Activated CD8-positive, alpha-beta memory T cell treated with anti-CD3 and anti-CD28 coated beads, Interleukin-2, amount 10 ng/mL, durations not matched to agents 7 days and 5 days (primary cell): ENCODE results near the gene SELENON. TPM values are rescaled to one million over a fixed set of nuclear protein-coding genes. Genes with fewer than 3 reads are reported as not detected.

Experiments
- ATAC-seq: fragments of 150-1000 bp; cut with Tn5 transposase; one replicate; pipeline ENCODE4 v1.10.0; 2021; ENCODE audit warnings: moderate library complexity
- CTCF ChIA-PET: fragments of 350-600 bp; sonication (Branson Sonifier 250); formaldehyde crosslinking; loops from one replicate; lab custom pipeline; 2021; ENCODE audit warnings: antibody characterized with exemption; lab: Charles Lee
- DNase-seq: peaks from one replicate; pipeline ENCODE4 v3.0.0-alpha.2; 2020
- H3K27ac Mint-ChIP-seq: one replicate; pipeline ENCODE4 v1.8.0; 2021; ENCODE audit warnings: mild to moderate bottlenecking, mixed read lengths
- H3K27me3 Mint-ChIP-seq: one replicate; pipeline ENCODE4 v1.8.0; 2021; ENCODE audit warnings: mixed read lengths
- H3K36me3 Mint-ChIP-seq: one replicate; pipeline ENCODE4 v1.8.0; 2021; ENCODE audit warnings: mild to moderate bottlenecking, mixed read lengths
- H3K4me1 Mint-ChIP-seq: one replicate; pipeline ENCODE4 v1.8.0; 2021; ENCODE audit warnings: mixed read lengths
- H3K4me3 Mint-ChIP-seq: one replicate; pipeline ENCODE4 v1.8.0; 2021; ENCODE audit warnings: mild to moderate bottlenecking, moderate library complexity, mixed read lengths
- H3K9me3 Mint-ChIP-seq: one replicate; pipeline ENCODE4 v1.8.0; 2022; ENCODE audit warnings: low read depth, mixed read lengths
- total RNA-seq, 2 experiments: library from RNA; stranded (reverse); gene quantifications; one replicate each; pipeline ENCODE4 v1.2.3, GENCODE V29; 2021

The SELENON gene
- total RNA-seq, 2 experiments from 2014 or later = 2.7 to 2.9 TPM

DNA sequence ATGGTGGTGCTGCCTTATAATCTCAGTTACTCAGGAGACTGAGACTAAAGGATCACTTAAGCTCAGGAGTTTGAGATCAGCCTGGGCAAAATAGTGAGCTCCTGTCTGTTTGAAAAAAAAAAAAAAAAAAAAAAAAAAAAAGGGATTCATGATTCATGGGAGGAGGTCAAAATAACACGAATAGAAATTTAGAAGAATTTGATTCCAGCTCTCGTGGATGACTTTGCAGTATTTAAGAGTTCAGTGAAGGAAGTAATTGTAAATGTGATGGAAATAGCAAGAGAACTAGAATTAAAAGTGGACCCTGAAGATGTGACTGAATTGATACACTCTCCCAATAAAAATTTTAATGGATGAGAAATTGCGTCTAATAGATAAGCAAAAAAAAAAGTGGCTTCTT, 43.5 kb downstream of the SELENON start:
- DNase-seq = no peak
- Mint-ChIP-seq H3K4me1 (no peaks in the 10 kb centered on the region), H3K27ac (no peak overlapping the region), H3K4me3 (no peak overlapping the region), H3K9me3 (no peaks in the 10 kb centered on the region), H3K27me3 (no peaks in the 10 kb centered on the region), H3K36me3 (peaks cover 5% of the 10 kb centered on the region)
- CTCF ChIA-PET = interaction anchor here (1.3 kb wide), 1 partner anchor 161 kb away, joined by 3 read pairs; no protein-coding TSS in a partner anchor
- ATAC-seq = no peak

DNA sequence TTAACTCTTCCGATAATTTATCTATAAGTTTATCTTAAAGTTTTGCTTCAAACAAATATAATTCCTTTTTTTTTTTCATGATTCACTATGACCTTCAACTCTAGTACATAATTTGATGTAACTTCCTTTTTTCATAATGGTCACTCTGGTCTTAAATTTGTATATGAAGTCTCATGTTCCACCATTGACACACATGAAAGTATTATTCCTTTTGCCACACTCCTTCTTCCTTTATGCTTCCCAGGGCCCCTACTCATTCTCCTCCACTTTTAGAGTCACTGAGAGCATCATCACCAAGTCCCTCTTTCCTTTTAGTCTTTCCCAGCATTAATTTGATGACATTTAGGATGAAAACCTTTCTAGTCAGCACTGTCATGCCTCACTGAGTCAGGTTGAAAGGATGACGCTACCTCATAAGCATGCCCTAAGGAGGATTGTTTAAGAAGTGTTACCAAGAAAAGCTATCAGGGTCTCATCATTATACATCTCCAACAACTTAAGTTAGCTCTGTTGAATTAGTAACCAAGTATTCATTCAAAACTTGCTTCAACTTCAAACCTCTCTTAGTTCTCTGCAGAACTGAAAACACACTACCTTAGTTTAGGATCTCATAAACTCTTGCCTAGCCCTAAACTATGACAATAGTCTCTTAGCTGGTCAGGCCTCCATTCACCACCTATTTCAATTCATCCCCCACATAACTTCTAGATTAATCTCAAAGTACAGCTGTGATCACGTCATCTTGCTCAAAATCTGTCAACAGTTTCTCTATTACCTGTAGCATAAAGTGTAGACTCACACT, 44.7 kb downstream of the SELENON start:
- Mint-ChIP-seq H3K27me3 (no peaks in the 10 kb centered on the region), H3K9me3 (no peaks in the 10 kb centered on the region), H3K36me3 (peaks cover 5% of the 10 kb centered on the region), H3K4me3 (no peak overlapping the region), H3K27ac (no peak overlapping the region), H3K4me1 (no peaks in the 10 kb centered on the region)
- no peak for DNase-seq
- CTCF ChIA-PET = interaction anchor here (1.0 to 1.2 kb wide), 2 partner anchors 9 kb away, joined by 3 read pairs; no protein-coding TSS in a partner anchor
- ATAC-seq = no peak

GRCh38 chr1:25845664-25846063, 45.7 kb downstream of the SELENON start:
- no peak for ATAC-seq
- CTCF ChIA-PET = interaction anchor here (0.9 to 1.2 kb wide), 3 partner anchors 8 to 59 kb away, joined by 3 read pairs; no protein-coding TSS in a partner anchor

GRCh38 chr1:25847929-25848328, 47.9 kb downstream of the SELENON start:
- CTCF ChIA-PET = no interaction called here
- no peaks in the 10 kb centered on the region for H3K27me3 Mint-ChIP-seq

More at GRCh38 chr1:25845664-25846063, 45.7 kb downstream of the SELENON start:
- peaks cover 7% of the 10 kb centered on the region for H3K36me3 Mint-ChIP-seq
- H3K27me3 Mint-ChIP-seq = no peaks in the 10 kb centered on the region
- no peak overlapping the region for H3K27ac Mint-ChIP-seq
- no peaks in the 10 kb centered on the region for H3K9me3 Mint-ChIP-seq
- H3K4me3 Mint-ChIP-seq = no peak overlapping the region
- DNase-seq = no peak
- H3K4me1 Mint-ChIP-seq = no peaks in the 10 kb centered on the region

GRCh38 chr1:25848531-25848930, 48.5 kb downstream of the SELENON start:
- Mint-ChIP-seq H3K4me3 (no peak overlapping the region), H3K27ac (no peak overlapping the region), H3K36me3 (peaks cover 10% of the 10 kb centered on the region), H3K4me1 (no peaks in the 10 kb centered on the region), H3K27me3 (no peaks in the 10 kb centered on the region), H3K9me3 (no peaks in the 10 kb centered on the region)
- CTCF ChIA-PET = interaction anchor here (0.5 to 0.7 kb wide), 2 partner anchors 235 to 417 kb away, joined by 3 read pairs; no protein-coding TSS in a partner anchor
- ATAC-seq (no peak), DNase-seq (no peak)

More at GRCh38 chr1:25847929-25848328, 47.9 kb downstream of the SELENON start:
- Mint-ChIP-seq H3K4me1 (no peaks in the 10 kb centered on the region), H3K36me3 (peaks cover 7% of the 10 kb centered on the region), H3K9me3 (no peaks in the 10 kb centered on the region), H3K4me3 (no peak overlapping the region), H3K27ac (no peak overlapping the region)
- no peak for DNase-seq
- ATAC-seq = no peak

- H3K4me3 Mint-ChIP-seq = no peak overlapping the region
- ATAC-seq = no peak
- no peaks in the 10 kb centered on the region for H3K27me3 Mint-ChIP-seq
- H3K4me1 Mint-ChIP-seq = peaks cover 15% of the 10 kb centered on the region
- DNase-seq = no peak
- H3K9me3 Mint-ChIP-seq = no peaks in the 10 kb centered on the region
- no peak overlapping the region for H3K27ac Mint-ChIP-seq
- CTCF ChIA-PET = interaction anchor here (1.1 to 1.4 kb wide), 2 partner anchors 9 to 90 kb away, joined by 3 to 4 read pairs; no protein-coding TSS in a partner anchor
- H3K36me3 Mint-ChIP-seq = peaks cover 14% of the 10 kb centered on the region
Observed at GRCh38 chr1:25854554-25854953, 54.6 kb downstream of the SELENON start.

GRCh38 chr1:25856856-25857255, 56.9 kb downstream of the SELENON start:
- CTCF ChIA-PET = interaction anchor here (0.9 to 1.7 kb wide), 4 partner anchors 18 to 47 kb away, joined by 3 to 4 read pairs (median 4); partner anchors contain the start of gene PAQR7
- Mint-ChIP-seq H3K27ac (no peak overlapping the region), H3K4me1 (peaks cover 25% of the 10 kb centered on the region), H3K9me3 (no peaks in the 10 kb centered on the region), H3K4me3 (no peak overlapping the region), H3K27me3 (no peaks in the 10 kb centered on the region), H3K36me3 (peaks cover 9% of the 10 kb centered on the region)
- DNase-seq = no peak
- no peak for ATAC-seq

DNA sequence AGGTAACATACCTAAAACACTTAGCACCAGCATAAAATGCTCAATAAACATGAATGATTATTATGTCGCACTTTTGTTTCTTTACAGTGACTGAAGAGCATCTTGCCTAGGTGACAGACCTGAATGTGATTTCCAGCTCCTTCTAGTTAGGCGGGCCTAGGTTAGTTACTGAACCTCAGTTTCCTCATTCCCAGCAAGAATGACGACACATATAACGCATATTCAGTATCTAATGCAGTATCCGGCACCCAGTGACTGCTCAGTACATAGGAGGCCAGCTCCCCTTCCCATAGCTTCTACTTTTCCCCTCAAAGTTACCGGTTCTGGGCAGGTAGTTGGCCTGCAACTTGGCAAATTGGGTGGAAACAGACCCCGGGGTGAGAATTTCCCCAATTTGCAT, 58.5 kb downstream of the SELENON start:
- peaks cover 25% of the 10 kb centered on the region for H3K4me1 Mint-ChIP-seq
- H3K4me3 Mint-ChIP-seq = peak overlapping the region; percentile 92
- H3K27me3 Mint-ChIP-seq = no peaks in the 10 kb centered on the region
- H3K9me3 Mint-ChIP-seq = no peaks in the 10 kb centered on the region
- CTCF ChIA-PET = no interaction called here
- DNase-seq (no peak), ATAC-seq (no peak)
- H3K36me3 Mint-ChIP-seq = peaks cover 7% of the 10 kb centered on the region
- H3K27ac Mint-ChIP-seq = peak overlapping the region; percentile 78

GRCh38 chr1:25858906-25859789, 59.2 kb downstream of the SELENON start, which contains the start of gene AUNIP:
Gene AUNIP, minus strand, starts transcription at chr1:25859457. Its CDS starts 100 bp downstream, at chr1:25859357.
- DNase-seq = peak; percentile 91
- Mint-ChIP-seq H3K4me3 (peak within 1 kb of the TSS; percentile 92), H3K27me3 (no peaks in the 10 kb centered on the region), H3K9me3 (no peaks in the 10 kb centered on the region), H3K36me3 (peaks cover 4% of the 10 kb centered on the region), H3K4me1 (peaks cover 25% of the 10 kb centered on the region), H3K27ac (peak within 1 kb of the TSS; percentile 89)
- peak; percentile 98 for ATAC-seq
- CTCF ChIA-PET = no interaction called here

DNA sequence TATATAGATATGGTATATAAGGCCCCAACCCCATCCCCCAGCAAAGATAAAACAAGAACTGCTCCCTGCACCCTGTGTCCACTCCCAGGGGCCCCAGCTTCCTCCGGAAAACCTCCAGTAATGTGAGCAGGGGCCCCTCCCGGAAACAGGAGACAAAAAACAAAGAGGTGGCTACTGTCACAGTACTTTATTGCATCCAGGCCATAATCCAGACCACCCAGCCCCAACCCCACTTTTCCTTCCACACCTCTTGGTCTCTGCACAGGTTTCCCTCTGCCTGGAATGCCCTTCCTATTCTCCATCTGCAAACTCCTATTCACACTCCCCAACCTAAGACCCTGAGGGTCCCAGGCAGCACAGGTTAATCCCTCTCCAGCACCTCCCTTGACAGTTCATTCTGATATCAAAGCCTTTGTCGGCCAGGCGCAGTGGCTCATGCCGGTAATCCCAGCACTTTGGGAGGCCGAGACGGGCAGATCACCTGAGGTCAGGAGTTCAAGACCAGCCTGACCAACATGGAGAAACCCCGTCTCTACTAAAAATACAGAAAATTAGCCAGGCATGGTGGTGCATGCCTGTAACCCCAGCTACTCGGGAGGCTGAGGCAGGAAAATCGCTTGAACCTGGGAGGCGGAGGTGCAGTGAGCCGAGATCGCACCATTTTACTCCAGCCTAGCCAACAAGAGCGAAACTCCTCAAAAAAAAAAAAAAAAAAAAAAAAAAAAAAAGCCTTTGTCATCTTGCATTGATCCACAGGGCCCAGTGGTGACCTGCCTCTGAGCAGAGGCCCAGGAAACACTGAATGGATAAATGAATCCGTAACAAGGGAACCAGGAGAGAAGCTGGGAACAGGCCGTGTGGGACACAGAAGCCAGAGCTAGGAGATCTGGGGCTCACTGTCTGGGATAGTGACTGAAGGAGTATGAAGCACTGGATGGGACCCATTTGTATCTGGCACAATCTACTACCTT, 61.6 kb downstream of the SELENON start:
- Mint-ChIP-seq H3K27ac (peak overlapping the region; percentile 3), H3K36me3 (no peaks in the 10 kb centered on the region), H3K4me1 (peaks cover 22% of the 10 kb centered on the region), H3K4me3 (no peak overlapping the region), H3K9me3 (no peaks in the 10 kb centered on the region), H3K27me3 (no peaks in the 10 kb centered on the region)
- ATAC-seq (no peak), DNase-seq (peak; percentile 32)
- CTCF ChIA-PET = no interaction called here

GRCh38 chr1:25862785-25863485, 62.9 kb downstream of the SELENON start:
- ATAC-seq (no peak), DNase-seq (no peak)
- Mint-ChIP-seq H3K27ac (no peak overlapping the region), H3K36me3 (no peaks in the 10 kb centered on the region), H3K4me1 (peaks cover 21% of the 10 kb centered on the region), H3K4me3 (no peak overlapping the region), H3K27me3 (no peaks in the 10 kb centered on the region), H3K9me3 (no peaks in the 10 kb centered on the region)
- CTCF ChIA-PET = no interaction called here
